PC-3 (cell line): ENCODE measurements around the gene MRPL49. TPM values are rescaled to one million over a fixed set of nuclear protein-coding genes. Genes with fewer than 3 reads are reported as not detected.
"Not testable (repeated sequence)": the region's sequence is repeated elsewhere in the genome, so short reads cannot be mapped to it uniquely, and the experiment has no call there.

Experiments used
- ATAC-seq: fragments of 200-7000 bp; cut with Tn5 transposase; 2 replicates; pipeline ENCODE4 v1.9.1; 2020; ENCODE audit warnings: mild to moderate bottlenecking, moderate library complexity
- BruUV-seq: library from RNA; stranded (reverse); fragments of 400-500 nt; replicated peaks from 2 replicates; lab custom pipeline; 2021; lab: Mats Ljungman, UMichigan
- CTCF ChIA-PET: fragments of 300-600 bp; sonication (Branson Sonifier 250); formaldehyde crosslinking; loops from one replicate; lab custom pipeline; 2022; ENCODE audit warnings: antibody characterized with exemption; lab: Charles Lee
- POLR2A ChIA-PET: fragments of 300-600 bp; sonication (Branson Sonifier 250); formaldehyde crosslinking; loops from one replicate; lab custom pipeline; 2022; ENCODE audit warnings: antibody characterized with exemption; ENCODE audit not compliant: unreplicated experiment; lab: Charles Lee
- DNase-seq: peaks from one replicate; pipeline ENCODE4 v3.0.0-alpha.2; 2015
- H2AFZ ChIP-seq: fragments of 300-600 bp; sonication (generic); 2 replicates; pipeline ENCODE4 v1.6.0; 2016; ENCODE audit warnings: antibody characterized with exemption, low read length
- H3F3A ChIP-seq: fragments of 300-600 bp; sonication (generic); one replicate; pipeline ENCODE4 v1.6.0; 2017; ENCODE audit warnings: antibody characterized with exemption, low read length, control low read depth, mild to moderate bottlenecking; ENCODE audit not compliant: unreplicated experiment
- H3K27ac ChIP-seq: fragments of 300-600 bp; sonication (generic); 2 replicates; pipeline ENCODE4 v1.5.1; 2016; ENCODE audit warnings: mild to moderate bottlenecking, low read length
- H3K27me3 ChIP-seq: fragments of 300-600 bp; sonication (generic); 2 replicates; pipeline ENCODE4 v1.6.1; 2016; ENCODE audit warnings: low read length, mixed read lengths
- H3K36me3 ChIP-seq: fragments of 300-600 bp; sonication (generic); 2 replicates; pipeline ENCODE4 v1.6.1; 2016; ENCODE audit warnings: low read depth, mixed run types, low read length, mixed read lengths
- H3K4me1 ChIP-seq: fragments of 300-600 bp; sonication (generic); 2 replicates; pipeline ENCODE4 v1.5.1; 2016; ENCODE audit warnings: low read length; ENCODE audit not compliant: insufficient read depth
- H3K4me2 ChIP-seq: fragments of 300-600 bp; sonication (generic); 2 replicates; pipeline ENCODE4 v1.6.0; 2016; ENCODE audit warnings: low read length
- H3K4me3 ChIP-seq: fragments of 300-600 bp; sonication (generic); 2 replicates; pipeline ENCODE4 v1.5.1; 2016; ENCODE audit warnings: mild to moderate bottlenecking, low read length, mixed read lengths
- H3K79me2 ChIP-seq: fragments of 300-600 bp; sonication (generic); 2 replicates; pipeline ENCODE4 v1.6.1; 2017; ENCODE audit warnings: low read length, mixed read lengths
- H3K9ac ChIP-seq: fragments of 300-600 bp; sonication (generic); 2 replicates; pipeline ENCODE4 v1.6.0; 2016; ENCODE audit warnings: mild to moderate bottlenecking, low read length
- H3K9me2 ChIP-seq: fragments of 300-600 bp; sonication (generic); replicated peaks from 2 replicates; pipeline ENCODE4 v1.6.1; 2016; ENCODE audit warnings: mixed run types, low read length, mixed read lengths
- H3K9me3 ChIP-seq: fragments of 300-600 bp; sonication (generic); 2 replicates; pipeline ENCODE4 v1.6.1; 2016; ENCODE audit warnings: low read length, mixed read lengths
- H4K20me1 ChIP-seq: fragments of 300-600 bp; sonication (generic); 2 replicates; pipeline ENCODE4 v1.6.1; 2016; ENCODE audit warnings: low read length, mixed read lengths
- EZH2 ChIP-seq: fragments of 300-600 bp; sonication (generic); IDR thresholded peaks from one replicate; pipeline ENCODE4 v1.6.1; 2017; ENCODE audit warnings: antibody characterized with exemption, mild to moderate bottlenecking, low read length; ENCODE audit not compliant: unreplicated experiment
- EZH2phosphoT487 ChIP-seq: fragments of 300-600 bp; sonication (generic); IDR thresholded peaks from 2 replicates; pipeline ENCODE4 v1.6.1; 2018; ENCODE audit warnings: mild to moderate bottlenecking, antibody characterized with exemption, low read length, borderline replicate concordance
- intact Hi-C: fragments of 100-400 bp; cut with micrococcal nuclease; formaldehyde crosslinking; loops from 2 replicates; pipeline ENCODE4 v1.9.0; 2023
- total RNA-seq: library from RNA; depleted of rRNA; stranded (reverse); fragments of >200 nt; gene quantifications from 2 replicates; pipeline ENCODE4 v1.2.3, GENCODE V29; 2014
- TF ChIP-seq, protein P1 (sequence below): fragments of 300-600 bp; sonication (generic); conservative IDR thresholded peaks from 2 replicates; pipeline ENCODE4 v1.5.1; 2017; ENCODE audit warnings: antibody characterized with exemption, low read depth, mild to moderate bottlenecking, low read length

Gene MRPL49
- total RNA-seq, 1 experiment from 2014 or later, result 163 TPM

DNA sequence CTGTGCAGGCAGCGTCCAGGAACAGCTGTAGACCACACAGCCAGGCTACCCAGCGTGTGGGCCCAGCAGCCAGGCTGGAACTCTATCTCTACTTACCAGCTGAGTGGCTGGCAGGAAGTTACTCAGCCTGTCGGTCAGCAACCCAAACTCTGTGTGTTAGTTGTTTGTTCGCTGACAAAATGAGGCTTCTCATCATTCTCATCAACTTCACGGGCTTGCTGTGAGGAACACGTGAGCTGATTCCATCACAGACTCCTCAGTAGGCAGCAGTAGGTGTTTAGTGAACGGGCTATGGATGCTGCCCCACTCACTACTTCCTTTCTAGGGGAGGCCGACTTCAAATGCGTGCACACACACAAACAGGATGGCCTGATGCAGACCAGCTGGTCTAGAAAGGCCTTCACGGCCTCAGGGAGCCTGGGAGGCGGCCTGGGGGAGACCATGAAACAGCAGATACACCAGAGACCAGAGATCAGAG lies 47.1 kb downstream of the MRPL49 start:
- Histone ChIP-seq H3K4me1 (peaks cover 13% of the 10 kb centered on the region; the same call in 1 of the 2 replicates), H3K4me2 (no peak overlapping the region), H3K4me3 (no peak overlapping the region), H3K27ac (no peak overlapping the region), H3F3A (no peaks in the 10 kb centered on the region), H3K9me3 (no peaks in the 10 kb centered on the region), H3K9me2 (no peaks in the 10 kb centered on the region), H3K27me3 (no peaks in the 10 kb centered on the region), H3K79me2 (no peaks in the 10 kb centered on the region), H3K9ac (no peak overlapping the region), H2AFZ (peak overlapping the region; percentile 68), H4K20me1 (no peaks in the 10 kb centered on the region), H3K36me3 (no peaks in the 10 kb centered on the region)
- intact Hi-C loops, result no loop called here
- TF ChIP-seq EZH2phosphoT487 (no peak), EZH2 (no peak)
- TF ChIP-seq, protein P1, sequence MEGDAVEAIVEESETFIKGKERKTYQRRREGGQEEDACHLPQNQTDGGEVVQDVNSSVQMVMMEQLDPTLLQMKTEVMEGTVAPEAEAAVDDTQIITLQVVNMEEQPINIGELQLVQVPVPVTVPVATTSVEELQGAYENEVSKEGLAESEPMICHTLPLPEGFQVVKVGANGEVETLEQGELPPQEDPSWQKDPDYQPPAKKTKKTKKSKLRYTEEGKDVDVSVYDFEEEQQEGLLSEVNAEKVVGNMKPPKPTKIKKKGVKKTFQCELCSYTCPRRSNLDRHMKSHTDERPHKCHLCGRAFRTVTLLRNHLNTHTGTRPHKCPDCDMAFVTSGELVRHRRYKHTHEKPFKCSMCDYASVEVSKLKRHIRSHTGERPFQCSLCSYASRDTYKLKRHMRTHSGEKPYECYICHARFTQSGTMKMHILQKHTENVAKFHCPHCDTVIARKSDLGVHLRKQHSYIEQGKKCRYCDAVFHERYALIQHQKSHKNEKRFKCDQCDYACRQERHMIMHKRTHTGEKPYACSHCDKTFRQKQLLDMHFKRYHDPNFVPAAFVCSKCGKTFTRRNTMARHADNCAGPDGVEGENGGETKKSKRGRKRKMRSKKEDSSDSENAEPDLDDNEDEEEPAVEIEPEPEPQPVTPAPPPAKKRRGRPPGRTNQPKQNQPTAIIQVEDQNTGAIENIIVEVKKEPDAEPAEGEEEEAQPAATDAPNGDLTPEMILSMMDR, result no peak
- peak; percentile 32 for DNase-seq
- POLR2A ChIA-PET, result interaction anchor here (0.6 kb wide), 1 partner anchor 34 kb away, joined by 3 read pairs; no protein-coding TSS in a partner anchor
- BruUV-seq, result no TSS peak
- ATAC-seq, result peak; percentile 84
- CTCF ChIA-PET, result interaction anchor here (0.7 kb wide), 1 partner anchor 631 kb away, joined by 3 read pairs; no protein-coding TSS in a partner anchor

DNA sequence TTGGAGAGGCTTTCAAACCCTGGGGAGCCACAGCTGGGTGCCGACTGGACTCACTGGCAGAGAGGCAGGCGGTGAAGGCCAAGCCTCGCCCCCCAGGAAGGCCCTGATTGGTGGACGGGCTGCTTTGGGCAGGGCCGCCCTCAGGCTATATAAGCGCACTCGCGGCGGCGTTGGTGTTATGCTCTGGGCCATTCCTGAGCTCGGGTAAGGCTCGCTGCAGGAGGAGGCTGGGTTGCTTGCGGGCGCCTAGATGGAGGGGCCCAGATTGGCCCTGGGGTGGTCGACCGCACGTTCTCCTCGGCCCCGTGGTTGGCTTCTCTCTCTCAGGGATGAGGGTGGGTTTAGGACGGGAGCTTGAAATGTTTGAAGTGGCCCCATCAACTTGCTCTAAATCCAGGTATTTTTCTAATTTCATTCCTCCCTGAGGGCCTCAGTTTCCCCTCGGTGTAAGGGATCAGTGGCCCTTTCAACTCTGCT lies 48.0 kb downstream of the MRPL49 start, which contains the start of gene SPDYC:
TSS of gene SPDYC (plus strand) at position 176 of the 477 bp plus-strand sequence. CDS start 1,125 bp downstream, outside the sequence.
- POLR2A ChIA-PET, result no interaction called here
- CTCF ChIA-PET, result no interaction called here
- peak within 1 kb of the TSS; percentile 68 for H2AFZ ChIP-seq
- H3K9me2 ChIP-seq, result no peaks in the 10 kb centered on the region
- DNase-seq (no peak), ATAC-seq (no peak)
- H3K4me2 ChIP-seq, result no peak within 1 kb of the TSS
- H3K9ac ChIP-seq, result no peak within 1 kb of the TSS
- intact Hi-C loops, result no loop called here
- no peaks in the 10 kb centered on the region for H3K36me3 ChIP-seq
- no peaks in the 10 kb centered on the region for H3K9me3 ChIP-seq
- H3K4me3 ChIP-seq, result no peak within 1 kb of the TSS
- H3K79me2 ChIP-seq, result no peaks in the 10 kb centered on the region
- no TSS peak for BruUV-seq
- H3K4me1 ChIP-seq, result peaks cover 13% of the 10 kb centered on the region; the same call in 1 of the 2 replicates
- no peak for TF ChIP-seq EZH2phosphoT487
- TF ChIP-seq, protein P1, result no peak
- no peak for TF ChIP-seq EZH2
- H4K20me1 ChIP-seq, result no peaks in the 10 kb centered on the region
- no peaks in the 10 kb centered on the region for H3F3A ChIP-seq
- no peaks in the 10 kb centered on the region for H3K27me3 ChIP-seq
- H3K27ac ChIP-seq, result no peak within 1 kb of the TSS

DNA sequence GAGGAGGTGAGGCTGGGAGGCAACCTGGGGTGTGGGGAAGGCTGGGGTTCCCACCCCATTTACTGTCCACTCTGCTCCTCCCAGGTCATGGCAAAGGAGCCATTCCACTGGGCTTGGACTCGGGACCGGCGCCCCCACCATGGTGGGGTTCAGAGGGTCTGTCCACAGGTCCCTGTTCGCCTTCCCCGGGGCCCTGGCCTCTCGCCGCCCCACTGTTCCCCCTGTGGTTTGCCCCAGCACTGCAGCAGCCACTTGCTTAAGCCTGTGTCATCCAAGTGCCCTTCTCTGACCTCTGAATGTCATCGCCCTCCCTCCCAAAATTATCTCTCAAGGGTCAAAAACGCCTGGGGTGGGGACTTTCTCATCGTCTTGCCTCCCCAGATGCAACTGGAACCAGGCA lies 50.5 kb downstream of the MRPL49 start:
- Histone ChIP-seq H3K9me3 (no peaks in the 10 kb centered on the region), H3F3A (no peaks in the 10 kb centered on the region), H3K79me2 (no peaks in the 10 kb centered on the region), H3K4me1 (peaks cover 6% of the 10 kb centered on the region; the same call in 1 of the 2 replicates), H4K20me1 (no peaks in the 10 kb centered on the region), H2AFZ (no peak overlapping the region), H3K36me3 (no peaks in the 10 kb centered on the region), H3K4me3 (no peak overlapping the region), H3K9ac (no peak overlapping the region), H3K27ac (no peak overlapping the region), H3K9me2 (no peaks in the 10 kb centered on the region), H3K27me3 (no peaks in the 10 kb centered on the region), H3K4me2 (no peak overlapping the region)
- TF ChIP-seq EZH2phosphoT487 (no peak), EZH2 (no peak)
- TF ChIP-seq, protein P1, result no peak
- no TSS peak for BruUV-seq
- ATAC-seq (no peak), DNase-seq (no peak)
- intact Hi-C loops, result no loop called here
- ChIA-PET POLR2A (no interaction called here), CTCF (no interaction called here)

GRCh38 chr11:65174571-65175010 lies 52.5 kb downstream of the MRPL49 start:
- not testable (repeated sequence) for H3K27ac ChIP-seq

More at GRCh38 chr11:65174571-65175010, 52.5 kb downstream of the MRPL49 start:
- intact Hi-C loops, H3K4me3 ChIP-seq, H3K79me2 ChIP-seq, H3K27me3 ChIP-seq, H3K9me2 ChIP-seq, BruUV-seq, H3K4me1 ChIP-seq, ATAC-seq, H3K9me3 ChIP-seq, H4K20me1 ChIP-seq, POLR2A ChIA-PET, H3K4me2 ChIP-seq, H3F3A ChIP-seq, H3K36me3 ChIP-seq, H3K9ac ChIP-seq, H2AFZ ChIP-seq, CTCF ChIA-PET: not testable (repeated sequence)
- DNase-seq, result peak; percentile 39
